ENCODE data around the gene SPATC1L.

DNA sequence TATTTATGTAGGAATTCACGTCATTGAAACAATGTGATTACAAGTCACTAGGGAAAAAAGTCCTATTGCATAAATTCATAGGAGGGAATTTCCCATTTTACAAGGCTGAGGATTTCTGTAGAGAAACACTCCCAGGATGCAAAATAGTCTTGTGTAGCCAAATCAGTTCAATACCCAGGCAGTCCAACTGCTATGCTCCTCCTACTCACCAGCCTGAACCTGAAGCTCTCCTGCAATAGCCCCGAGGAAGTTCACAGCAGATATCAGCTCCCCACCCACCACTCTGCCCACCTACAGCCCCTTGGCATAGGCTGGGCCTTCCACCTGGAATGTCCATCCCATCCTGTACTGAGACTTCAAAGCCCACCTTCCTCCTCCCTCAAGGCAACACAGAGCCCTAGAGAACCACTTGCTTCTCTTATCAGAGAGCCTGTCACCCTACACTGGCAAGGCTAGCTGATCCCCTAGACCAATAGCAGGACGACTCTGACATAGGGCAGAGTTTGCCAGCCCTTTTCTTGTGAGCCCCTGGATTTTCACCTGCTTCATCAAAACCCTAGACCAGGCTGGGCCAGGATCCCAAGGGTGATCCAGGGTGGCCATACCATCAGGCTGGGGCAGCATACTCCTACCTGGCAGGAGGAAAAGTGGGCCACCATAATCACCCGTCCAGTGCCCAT lies 42.8 kb upstream of the SPATC1L start:
- TF ChIP-seq, protein P1, sequence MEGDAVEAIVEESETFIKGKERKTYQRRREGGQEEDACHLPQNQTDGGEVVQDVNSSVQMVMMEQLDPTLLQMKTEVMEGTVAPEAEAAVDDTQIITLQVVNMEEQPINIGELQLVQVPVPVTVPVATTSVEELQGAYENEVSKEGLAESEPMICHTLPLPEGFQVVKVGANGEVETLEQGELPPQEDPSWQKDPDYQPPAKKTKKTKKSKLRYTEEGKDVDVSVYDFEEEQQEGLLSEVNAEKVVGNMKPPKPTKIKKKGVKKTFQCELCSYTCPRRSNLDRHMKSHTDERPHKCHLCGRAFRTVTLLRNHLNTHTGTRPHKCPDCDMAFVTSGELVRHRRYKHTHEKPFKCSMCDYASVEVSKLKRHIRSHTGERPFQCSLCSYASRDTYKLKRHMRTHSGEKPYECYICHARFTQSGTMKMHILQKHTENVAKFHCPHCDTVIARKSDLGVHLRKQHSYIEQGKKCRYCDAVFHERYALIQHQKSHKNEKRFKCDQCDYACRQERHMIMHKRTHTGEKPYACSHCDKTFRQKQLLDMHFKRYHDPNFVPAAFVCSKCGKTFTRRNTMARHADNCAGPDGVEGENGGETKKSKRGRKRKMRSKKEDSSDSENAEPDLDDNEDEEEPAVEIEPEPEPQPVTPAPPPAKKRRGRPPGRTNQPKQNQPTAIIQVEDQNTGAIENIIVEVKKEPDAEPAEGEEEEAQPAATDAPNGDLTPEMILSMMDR (IDR thresholded peaks at IDR 0.05; ENCODE audit: insufficient read depth, low read length): no peak
- TF ChIP-seq, protein P2, sequence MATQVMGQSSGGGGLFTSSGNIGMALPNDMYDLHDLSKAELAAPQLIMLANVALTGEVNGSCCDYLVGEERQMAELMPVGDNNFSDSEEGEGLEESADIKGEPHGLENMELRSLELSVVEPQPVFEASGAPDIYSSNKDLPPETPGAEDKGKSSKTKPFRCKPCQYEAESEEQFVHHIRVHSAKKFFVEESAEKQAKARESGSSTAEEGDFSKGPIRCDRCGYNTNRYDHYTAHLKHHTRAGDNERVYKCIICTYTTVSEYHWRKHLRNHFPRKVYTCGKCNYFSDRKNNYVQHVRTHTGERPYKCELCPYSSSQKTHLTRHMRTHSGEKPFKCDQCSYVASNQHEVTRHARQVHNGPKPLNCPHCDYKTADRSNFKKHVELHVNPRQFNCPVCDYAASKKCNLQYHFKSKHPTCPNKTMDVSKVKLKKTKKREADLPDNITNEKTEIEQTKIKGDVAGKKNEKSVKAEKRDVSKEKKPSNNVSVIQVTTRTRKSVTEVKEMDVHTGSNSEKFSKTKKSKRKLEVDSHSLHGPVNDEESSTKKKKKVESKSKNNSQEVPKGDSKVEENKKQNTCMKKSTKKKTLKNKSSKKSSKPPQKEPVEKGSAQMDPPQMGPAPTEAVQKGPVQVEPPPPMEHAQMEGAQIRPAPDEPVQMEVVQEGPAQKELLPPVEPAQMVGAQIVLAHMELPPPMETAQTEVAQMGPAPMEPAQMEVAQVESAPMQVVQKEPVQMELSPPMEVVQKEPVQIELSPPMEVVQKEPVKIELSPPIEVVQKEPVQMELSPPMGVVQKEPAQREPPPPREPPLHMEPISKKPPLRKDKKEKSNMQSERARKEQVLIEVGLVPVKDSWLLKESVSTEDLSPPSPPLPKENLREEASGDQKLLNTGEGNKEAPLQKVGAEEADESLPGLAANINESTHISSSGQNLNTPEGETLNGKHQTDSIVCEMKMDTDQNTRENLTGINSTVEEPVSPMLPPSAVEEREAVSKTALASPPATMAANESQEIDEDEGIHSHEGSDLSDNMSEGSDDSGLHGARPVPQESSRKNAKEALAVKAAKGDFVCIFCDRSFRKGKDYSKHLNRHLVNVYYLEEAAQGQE (IDR thresholded peaks at IDR 0.05; ENCODE audit: insufficient replicate concordance, low read depth): no peak
- TF ChIP-seq POLR2AphosphoS5 (IDR thresholded peaks at IDR 0.05; ENCODE audit: low read depth) (no peak), GABPA (IDR thresholded peaks at IDR 0.05; ENCODE audit: low read depth) (no peak)
